HG02981 (cell line): ENCODE measurements around the gene LILRB2.
"Not testable (repeated sequence)": the region's sequence is repeated elsewhere in the genome, so short reads cannot be mapped to it uniquely, and the experiment has no call there.

Experiments
- ATAC-seq: cut with Tn5 transposase; IDR thresholded peaks from one replicate; pipeline ENCODE4 v1.9.1; 2021; ENCODE audit warnings: mild to moderate bottlenecking, moderate library complexity; ENCODE audit not compliant: unreplicated experiment

The LILRB2 gene

DNA sequence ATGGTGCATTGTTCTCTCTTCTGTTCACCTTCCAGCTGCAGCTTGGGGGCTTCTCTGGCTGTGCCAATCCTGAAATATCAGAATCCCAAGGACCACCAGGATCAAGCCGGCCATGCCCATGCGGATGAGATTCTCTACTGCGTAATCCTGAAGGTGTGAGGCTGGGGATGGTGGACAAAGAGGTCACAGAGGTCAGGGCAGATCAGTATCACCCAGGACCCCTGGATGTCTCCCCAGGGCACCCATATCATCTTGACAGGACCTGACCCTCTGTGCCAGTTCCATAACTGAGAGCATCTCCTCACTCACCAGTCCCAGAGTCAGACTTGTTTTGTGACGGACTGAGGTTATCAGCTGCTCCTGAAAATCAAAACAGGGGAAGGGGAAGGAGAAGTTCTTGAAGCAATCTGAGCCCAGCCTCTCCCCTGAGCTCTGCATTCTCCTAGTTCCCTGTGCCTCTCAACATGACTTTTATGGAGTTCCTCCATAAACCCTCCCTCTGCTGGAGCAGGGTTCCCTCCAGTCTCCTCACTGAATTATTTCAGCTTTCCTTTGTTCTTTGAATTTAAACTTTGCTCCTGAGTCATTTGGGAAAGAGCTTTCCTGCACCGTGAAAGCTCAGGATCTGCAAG is 26.6 kb upstream of the LILRB2 start:
- no peak for ATAC-seq

DNA sequence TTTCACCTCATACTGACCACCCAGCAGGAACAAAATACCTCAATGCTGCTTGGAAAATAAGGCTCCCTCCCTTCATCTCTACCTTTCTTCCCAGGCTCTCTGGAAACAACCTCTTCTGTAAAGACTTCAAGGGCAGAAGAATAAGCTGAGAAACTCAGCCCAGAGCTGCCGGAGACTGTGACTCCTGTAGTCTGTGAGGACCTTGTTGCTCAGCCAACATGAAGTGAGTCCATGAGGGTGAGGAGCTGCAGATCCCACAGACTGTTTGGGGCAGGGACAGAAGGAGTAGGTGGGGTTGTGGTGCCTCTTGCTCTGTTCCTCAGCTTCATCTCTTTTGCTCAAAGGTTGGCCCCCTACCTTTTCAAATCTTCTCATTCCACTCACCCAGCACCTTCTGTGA is 24.2 kb upstream of the LILRB2 start:
- ATAC-seq, result no peak

GRCh38 chr19:54302257-54302656 is 21.3 kb upstream of the LILRB2 start:
- ATAC-seq, result no peak

DNA sequence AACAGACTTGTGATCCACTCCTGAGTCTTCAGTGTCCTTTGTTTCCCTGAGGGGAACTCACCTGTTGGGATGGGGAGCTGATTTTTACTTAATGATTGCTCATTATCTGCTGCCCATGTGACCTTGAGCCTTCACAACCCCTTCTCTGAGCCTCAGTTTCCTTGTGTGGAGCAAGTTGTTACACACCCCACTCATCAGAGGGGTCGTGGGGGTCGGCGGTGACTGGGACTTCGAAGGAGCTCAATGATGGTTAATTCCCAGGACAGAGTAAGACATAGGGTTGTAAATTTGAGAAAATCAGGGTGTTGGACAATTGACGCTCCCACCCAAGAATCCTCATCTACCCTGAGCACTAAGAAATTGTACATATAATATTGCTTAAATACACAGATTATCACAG is 18.6 kb upstream of the LILRB2 start:
- no peak for ATAC-seq

- no peak for ATAC-seq
Observed at GRCh38 chr19:54299126-54299498, 18.2 kb upstream of the LILRB2 start.

GRCh38 chr19:54298357-54299125 is 17.6 kb upstream of the LILRB2 start:
- no peak for ATAC-seq

DNA sequence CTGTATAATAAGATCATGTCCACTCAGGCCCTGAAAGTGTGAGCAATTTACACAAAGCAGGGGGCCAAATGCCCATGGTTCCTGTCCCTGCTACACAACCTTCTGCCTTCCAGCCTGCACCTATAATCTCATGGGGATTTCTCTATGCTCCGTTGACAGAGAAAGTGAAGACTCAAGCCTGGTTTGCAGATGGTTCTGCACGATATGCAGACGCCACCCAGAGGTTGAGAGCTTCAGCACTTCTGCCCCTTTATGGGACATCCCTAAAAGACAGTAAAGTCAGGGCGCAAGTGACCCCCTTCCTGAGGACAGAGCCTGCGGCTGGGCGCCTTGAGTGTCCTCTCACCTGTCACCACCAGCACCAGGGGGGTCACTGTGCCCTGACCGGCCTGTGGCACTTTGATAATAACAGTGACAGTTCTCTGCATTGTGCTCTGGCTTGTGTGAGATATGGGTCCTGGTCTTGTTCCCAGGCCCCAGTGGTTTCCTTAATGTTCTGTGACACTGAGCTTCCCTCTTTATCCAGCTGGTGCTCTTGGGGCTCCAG is 16.9 kb upstream of the LILRB2 start:
- ATAC-seq, result no peak

DNA sequence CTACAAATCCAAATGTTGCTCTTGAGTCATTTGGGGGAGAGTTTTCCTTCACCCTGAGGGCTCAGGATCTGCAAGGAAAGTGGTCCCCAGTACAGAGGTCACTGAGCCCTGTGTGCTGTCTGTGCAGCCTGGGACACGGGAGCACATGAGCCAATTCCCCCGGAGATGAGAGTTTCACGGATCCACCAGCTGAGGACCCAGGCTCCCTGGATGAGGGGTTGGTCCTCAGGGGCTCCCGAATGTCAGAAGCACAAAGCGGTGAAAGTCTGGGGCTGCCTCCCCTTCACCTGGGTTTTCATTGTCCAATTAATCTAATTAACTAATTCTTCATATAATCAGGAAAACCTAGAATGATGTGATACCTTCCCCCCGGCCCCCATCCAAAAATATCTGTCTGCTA is 13.6 kb upstream of the LILRB2 start:
- no peak for ATAC-seq

DNA sequence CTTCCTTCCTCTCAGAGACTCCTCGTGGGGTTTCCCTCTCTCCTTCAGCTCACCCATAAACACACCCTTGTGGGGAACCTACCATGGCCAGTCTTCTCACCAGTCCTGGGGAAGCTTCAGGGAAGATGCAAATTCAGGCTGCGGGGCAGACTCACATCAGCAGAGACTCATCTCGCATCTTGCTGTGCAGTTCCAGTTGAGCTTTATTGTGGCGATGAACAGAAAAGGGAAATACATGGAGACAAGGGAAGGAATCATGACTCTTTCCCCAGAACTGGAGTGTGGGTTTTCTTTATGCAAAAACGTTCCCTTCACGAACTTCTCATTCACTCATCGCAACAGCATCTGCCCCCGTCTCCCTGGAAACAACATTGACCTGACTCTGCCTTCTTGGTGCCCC is 8.2 kb upstream of the LILRB2 start:
- not testable (repeated sequence) for ATAC-seq

GRCh38 chr19:54287456-54287855 is 6.5 kb upstream of the LILRB2 start:
- no peak for ATAC-seq

DNA sequence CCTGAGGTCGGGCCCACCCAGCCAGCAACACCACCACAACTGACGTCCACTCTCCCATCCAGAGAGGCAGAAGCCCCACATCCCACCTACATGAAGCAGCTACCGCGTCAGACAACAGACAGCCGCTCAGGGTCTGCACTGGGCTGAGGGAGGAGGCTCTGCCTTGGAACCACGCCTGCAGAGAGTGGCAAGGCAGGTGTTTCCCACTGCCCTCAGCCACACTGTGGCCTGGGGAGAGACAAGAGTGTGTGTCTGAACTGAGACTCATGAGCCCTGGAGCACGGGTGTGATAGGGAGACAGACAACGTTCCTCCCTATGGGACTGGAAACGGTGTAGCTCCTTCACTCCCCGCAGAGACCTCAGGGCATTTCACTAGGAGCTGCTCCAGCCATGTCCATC is 5.4 kb upstream of the LILRB2 start:
- ATAC-seq, result not testable (repeated sequence)

- ATAC-seq, result not testable (repeated sequence)
Observed at GRCh38 chr19:54285427-54286056, 4.6 kb upstream of the LILRB2 start.

GRCh38 chr19:54282686-54283470 is 2.0 kb upstream of the LILRB2 start:
- no peak for ATAC-seq

- ATAC-seq, result not testable (repeated sequence)
Observed at GRCh38 chr19:54281729-54282075, 792 bp upstream of the LILRB2 start.

- ATAC-seq, result not testable (repeated sequence)
Observed at GRCh38 chr19:54280441-54280840, 469 bp downstream of the LILRB2 start.

DNA sequence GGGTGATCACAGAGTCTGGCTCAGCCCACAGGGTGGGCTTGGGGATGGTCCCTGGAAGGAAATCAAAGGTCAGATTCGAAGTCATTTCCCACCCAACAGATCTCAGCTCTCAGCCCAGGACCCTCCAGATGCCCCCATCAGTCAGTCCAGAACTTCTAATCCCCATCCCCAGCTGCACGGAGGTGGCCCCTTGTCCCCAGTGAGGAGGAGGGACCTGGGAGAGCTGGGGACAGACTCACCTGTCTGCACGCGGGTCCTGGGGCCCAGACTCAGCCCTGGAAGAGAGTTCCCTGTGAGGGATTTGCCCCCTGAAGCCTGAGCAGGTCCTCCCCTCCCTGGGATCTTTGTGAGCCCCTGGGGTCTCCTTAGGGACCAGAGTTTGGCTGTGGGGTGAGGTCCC is 885 bp downstream of the LILRB2 start:
- ATAC-seq, result not testable (repeated sequence)

DNA sequence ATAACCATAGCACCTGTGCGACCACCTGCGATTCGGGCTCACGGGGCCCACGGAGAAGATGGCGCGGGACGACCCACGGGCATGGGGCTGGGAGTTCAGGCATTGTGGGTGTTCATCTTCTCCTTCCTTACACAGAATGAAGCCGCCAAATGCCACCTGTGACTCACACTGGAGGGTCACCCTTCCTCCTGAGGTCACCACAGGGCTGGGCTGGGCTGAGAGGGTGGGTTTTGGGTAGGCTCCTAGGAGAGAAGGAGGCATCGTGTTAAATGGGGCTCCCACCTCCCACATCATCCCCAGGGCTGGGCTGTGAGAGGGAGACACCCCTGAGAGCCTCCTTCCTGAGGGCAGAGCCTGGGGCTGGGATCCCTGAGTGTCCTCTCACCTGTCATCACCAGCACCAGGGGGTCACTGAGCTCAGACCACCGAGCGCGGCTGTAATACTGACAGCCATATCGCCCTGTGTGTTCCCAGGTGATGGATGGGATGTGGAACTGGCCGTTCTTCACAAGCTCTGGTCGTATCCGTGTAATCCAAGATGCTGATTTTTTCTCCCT is 1.4 kb downstream of the LILRB2 start:
- no peak for ATAC-seq

DNA sequence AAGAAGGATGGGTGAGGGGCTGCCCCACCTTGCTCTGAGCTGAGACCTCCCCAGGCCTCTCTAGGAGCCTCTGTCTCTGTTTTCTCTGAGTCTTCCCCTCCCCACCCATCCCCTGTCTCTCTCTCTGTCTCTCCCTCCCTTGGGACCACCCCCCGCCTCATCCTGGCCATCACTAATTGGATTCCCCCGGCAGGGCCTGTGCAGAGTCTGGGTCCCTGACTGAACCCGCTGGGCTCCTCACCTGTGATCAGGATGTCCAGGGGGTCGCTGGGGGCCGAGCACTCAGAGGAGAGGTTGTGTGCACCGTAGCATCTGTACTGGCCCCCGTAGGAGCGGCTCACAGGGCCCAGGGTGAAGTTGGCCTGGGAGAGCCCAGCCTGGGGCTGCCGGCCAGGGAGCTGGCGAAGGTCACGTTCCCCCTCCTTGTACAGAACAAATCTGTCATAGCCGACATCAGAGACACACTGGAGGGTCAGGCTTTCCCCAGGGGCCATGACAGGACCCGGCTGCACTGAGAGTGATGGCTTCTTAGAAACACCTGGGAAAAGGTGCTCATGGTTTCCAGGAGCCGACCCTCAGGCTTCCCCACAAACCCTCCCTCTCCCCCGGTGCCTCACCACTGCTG is 2.2 kb downstream of the LILRB2 start:
- ATAC-seq, result not testable (repeated sequence)

GRCh38 chr19:54278056-54278455 is 2.9 kb downstream of the LILRB2 start:
- ATAC-seq, result not testable (repeated sequence)

GRCh38 chr19:54277111-54277615 is 3.7 kb downstream of the LILRB2 start:
- ATAC-seq, result not testable (repeated sequence)
